Endometrium (tissue), 2 donors: ENCODE measurements around the gene ACR.
"Not testable (repeated sequence)": the region's sequence is repeated elsewhere in the genome, so short reads cannot be mapped to it uniquely, and the experiment has no call there.

ENCODE experiments used
- FAIRE-seq: peaks from 2 replicates; lab custom pipeline; 2012; peaks lifted over from hg19 to GRCh38; lab: Jason Lieb, UNC
- donor health status: control.
- donor health status: control.

ACR gene

GRCh38 chr22:50780244-50780643 is 42.2 kb downstream of the ACR start:
- FAIRE-seq: not testable (repeated sequence)

GRCh38 chr22:50782253-50782652 is 44.2 kb downstream of the ACR start:
- FAIRE-seq: not testable (repeated sequence)

GRCh38 chr22:50783033-50783879 is 45.3 kb downstream of the ACR start, which contains the start of gene RABL2B:
Gene RABL2B, minus strand, starts transcription at chr22:50783636. Its CDS starts 1,342 bp downstream, at chr22:50782294.
- not testable (repeated sequence) for FAIRE-seq

- not testable (repeated sequence) for FAIRE-seq
Observed at GRCh38 chr22:50783880-50784276, 45.9 kb downstream of the ACR start.

GRCh38 chr22:50785289-50785688 is 47.3 kb downstream of the ACR start:
- not testable (repeated sequence) for FAIRE-seq

- FAIRE-seq: not testable (repeated sequence)
Observed at GRCh38 chr22:50786936-50787335, 48.9 kb downstream of the ACR start.
